Measurements from ENCODE around the gene RABEP1.
"Not testable (repeated sequence)": the region's sequence is repeated elsewhere in the genome, so short reads cannot be mapped to it uniquely, and the experiment has no call there.

Gene RABEP1

GRCh38 chr17:5424909-5425308 is 142.8 kb downstream of the RABEP1 start:
- no peak for DNase-seq

- no peak for DNase-seq
These were observed 143.7 kb downstream of the RABEP1 start for GRCh38 chr17:5425826-5426225.

DNA sequence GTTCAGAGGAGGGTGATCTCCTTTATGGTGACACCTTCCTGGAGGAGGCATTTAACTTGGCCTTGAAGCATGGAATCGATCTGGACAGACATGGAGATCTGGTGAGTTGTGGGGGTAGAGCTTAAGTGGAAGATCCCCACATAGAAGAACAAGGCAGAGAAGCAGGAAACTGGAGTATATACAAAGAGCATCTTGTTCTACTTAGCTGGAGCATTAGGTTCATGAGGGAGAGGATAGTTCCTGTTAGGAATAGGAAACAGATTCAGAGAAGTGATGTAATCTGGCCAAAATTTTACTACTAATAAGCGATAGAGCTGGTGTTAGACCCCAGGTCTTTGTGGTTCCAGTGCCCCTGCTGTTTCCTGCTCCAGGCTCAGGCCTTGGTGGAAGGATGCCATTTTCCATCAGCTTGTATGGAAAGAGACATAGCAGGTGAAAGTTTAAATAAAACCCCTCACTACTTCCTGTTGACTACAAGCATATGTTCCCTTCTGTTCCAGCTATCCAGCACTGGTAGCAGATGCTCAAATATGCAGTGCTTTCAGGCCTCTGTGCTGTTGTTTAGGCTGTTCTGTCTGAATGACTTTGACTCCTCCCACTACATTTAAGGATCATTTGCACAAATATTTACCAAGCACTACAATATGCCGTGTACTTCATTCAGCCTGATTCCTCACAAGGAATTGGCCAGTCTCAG is 147.3 kb downstream of the RABEP1 start:
- DNase-seq = no peak

DNA sequence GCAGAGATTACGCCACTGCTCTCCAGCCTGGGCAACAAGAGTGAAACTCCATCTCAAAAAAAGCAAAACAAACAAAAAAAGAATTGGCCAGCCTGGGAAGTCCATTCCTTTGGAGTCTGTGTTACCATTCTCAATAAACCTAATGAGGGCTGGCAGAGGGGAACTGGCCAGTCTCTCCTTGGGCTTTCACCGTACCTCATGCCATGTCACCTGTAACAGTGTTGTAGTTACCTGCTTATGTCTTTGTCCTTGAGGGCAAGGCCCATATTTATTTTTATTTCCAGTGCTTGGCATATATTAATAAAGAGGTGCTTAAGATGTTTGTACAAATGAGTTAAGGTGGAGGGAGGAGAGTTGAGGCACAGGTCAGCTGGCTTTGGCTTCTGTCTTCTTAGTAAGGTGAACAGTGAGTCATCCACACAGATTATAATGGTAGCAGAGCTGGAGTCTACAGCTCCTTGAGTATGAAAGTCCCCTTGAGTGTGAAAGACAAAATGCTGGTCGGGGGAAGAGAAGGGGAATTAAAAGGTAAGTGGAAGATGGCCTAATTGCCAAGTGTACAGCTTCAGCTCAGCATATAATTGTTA is 148.4 kb downstream of the RABEP1 start:
- no peak for DNase-seq

GRCh38 chr17:5431234-5431633 is 149.2 kb downstream of the RABEP1 start:
- DNase-seq = not testable (repeated sequence)

GRCh38 chr17:5431949-5432556 is 150.0 kb downstream of the RABEP1 start:
- no peak for DNase-seq

- no peak for DNase-seq
These were observed 152.9 kb downstream of the RABEP1 start for GRCh38 chr17:5434984-5435383.
